K562 (cell line): ENCODE measurements around the gene USH2A. TPM values are rescaled to one million over a fixed set of nuclear protein-coding genes. Genes with fewer than 3 reads are reported as not detected.

Source experiments
- ATAC-seq: fragments of 200-7000 bp; cut with Tn5 transposase; 3 replicates; pipeline ENCODE4 v1.9.1; 2020; ENCODE audit warnings: moderate library complexity
- BruUV-seq: library from RNA; stranded (reverse); fragments of 400-500 nt; replicated peaks from 2 replicates; lab custom pipeline; 2021; lab: Mats Ljungman, UMichigan
- CTCF ChIA-PET: fragments of 300-600 bp; formaldehyde crosslinking; extraction: SDS; loops from one replicate; lab custom pipeline; 2021; ENCODE audit warnings: low intra/inter-chr PET ratio; lab: Yijun Ruan, JAX
- POLR2A ChIA-PET: fragments of 300-600, 350-650 bp; sonication (Branson Sonifier 250); formaldehyde crosslinking; extraction: SDS; loops from one replicate; lab custom pipeline; 2021; ENCODE audit warnings: antibody characterized with exemption, inconsistent platforms; lab: Yijun Ruan, JAX
- DNase-seq, 4 experiments: peaks; one replicate each; pipeline versions ENCODE4 v3.0.0 to v3.0.0-alpha.2; 2011 to 2018; ENCODE audit warnings: low spot score in 3 of 4, mixed read lengths in 3 of 4; ENCODE audit errors: extremely low read depth in 1 of 4
- FAIRE-seq: peaks from 2 replicates; lab custom pipeline; 2011; peaks lifted over from hg19 to GRCh38; lab: Jason Lieb, UNC
- H2AFZ ChIP-seq: 2 replicates; pipeline ENCODE4 v1.6.0; 2011; ENCODE audit warnings: low read depth, low read length, control low read depth, inconsistent platforms
- H3K27ac ChIP-seq: fragments of 200-600 bp; 3 replicates; pipeline ENCODE4 v1.8.0; 2011; ENCODE audit warnings: low read depth, mild to moderate bottlenecking, control low read depth, inconsistent platforms, low read length, moderate library complexity, mixed read lengths; ENCODE audit errors: extremely low read depth
- H3K27me3 ChIP-seq, 2 experiments: fragments of 300-600 bp in 1 of 2; 2 replicates in 1 of 2; 3 replicates in 1 of 2; pipeline versions ENCODE4 v1.6.0 to v1.8.0; 2011; ENCODE audit warnings: inconsistent platforms in 2 of 2, low read length in 2 of 2, mild to moderate bottlenecking in 1 of 2, mixed read lengths in 1 of 2, moderate library complexity in 1 of 2; ENCODE audit not compliant: control insufficient read depth in 2 of 2, insufficient read depth in 2 of 2
- H3K36me3 ChIP-seq: fragments of 300-600 bp; 3 replicates; pipeline ENCODE4 v1.8.0; 2011; ENCODE audit warnings: mild to moderate bottlenecking, low read length, inconsistent platforms; ENCODE audit not compliant: control insufficient read depth, insufficient read depth
- H3K4me1 ChIP-seq, 2 experiments: fragments of 200-600 bp in 1 of 2; replicated peaks in 1 of 2; 2 replicates in 1 of 2; 3 replicates in 1 of 2; pipeline versions ENCODE4 v1.5.1 to v1.8.0; 2011; ENCODE audit warnings: inconsistent platforms in 2 of 2, low read length in 2 of 2, mild to moderate bottlenecking in 1 of 2, mixed read lengths in 1 of 2, moderate library complexity in 1 of 2; ENCODE audit not compliant: control insufficient read depth in 2 of 2, insufficient read depth in 2 of 2
- H3K4me2 ChIP-seq: 2 replicates; pipeline ENCODE4 v1.6.1; 2011; ENCODE audit warnings: low read length, control low read depth, inconsistent platforms, mixed read lengths; ENCODE audit not compliant: insufficient read depth
- H3K4me3 ChIP-seq: fragments of 200-600 bp; sonication (generic), shearing (Covaris generic); 2 replicates; pipeline ENCODE4 v1.5.1; 2016; ENCODE audit warnings: control low read depth, inconsistent platforms
- H3K79me2 ChIP-seq: fragments of 200-600 bp; 3 replicates; pipeline ENCODE4 v1.8.0; 2011; ENCODE audit warnings: low read length, inconsistent platforms; ENCODE audit not compliant: control insufficient read depth, insufficient read depth
- H3K9ac ChIP-seq, 2 experiments: 2 replicates each; pipeline versions ENCODE4 v1.6.0 to v1.6.1; 2011; ENCODE audit warnings: low read depth in 2 of 2, low read length in 2 of 2, control low read depth in 1 of 2, inconsistent platforms in 1 of 2, mild to moderate bottlenecking in 1 of 2, mixed read lengths in 1 of 2; ENCODE audit not compliant: insufficient read depth in 1 of 2
- H3K9me1 ChIP-seq: one replicate; pipeline ENCODE4 v1.6.0; 2011; ENCODE audit warnings: inconsistent platforms, mild to moderate bottlenecking, low read length, moderate library complexity; ENCODE audit not compliant: control insufficient read depth, insufficient read depth
- H3K9me3 ChIP-seq: replicated peaks from 2 replicates; pipeline ENCODE4 v1.5.1; 2011; ENCODE audit warnings: low read depth, low read length, inconsistent platforms; ENCODE audit not compliant: control insufficient read depth, insufficient read depth
- H4K20me1 ChIP-seq: replicated peaks from 2 replicates; pipeline ENCODE4 v1.6.1; 2011; ENCODE audit warnings: low read length, inconsistent platforms, mixed read lengths; ENCODE audit not compliant: control insufficient read depth, insufficient read depth
- C11orf30 ChIP-seq: fragments of 450-650 bp; IDR thresholded peaks from 2 replicates; pipeline ENCODE4 v1.6.1; 2016; ENCODE audit warnings: low read depth, mild to moderate bottlenecking
- GATAD2A ChIP-seq: fragments of 450-650 bp; IDR thresholded peaks from 2 replicates; pipeline ENCODE4 v1.6.1; 2017
- MAFF ChIP-seq: IDR thresholded peaks from 2 replicates; pipeline ENCODE4 v1.6.1; 2012; ENCODE audit warnings: low read length, improper control_type of control experiment
- MAFG ChIP-seq: fragments of 450-650 bp; conservative IDR thresholded peaks from 2 replicates; pipeline ENCODE4 v1.6.1; 2016; ENCODE audit warnings: missing genetic modification characterization, missing compliant biosample characterization
- TCF3 ChIP-seq: sonication (generic); formaldehyde crosslinking; IDR thresholded peaks from 2 replicates; pipeline ENCODE4 v1.4.0; 2020; ENCODE audit warnings: mild to moderate bottlenecking, missing genetic modification reagents
- TCFL5 ChIP-seq: fragments of 250-450 bp; sonication (Bioruptor Pico); conservative IDR thresholded peaks from 2 replicates; pipeline ENCODE4 v1.6.1; 2021; ENCODE audit warnings: mild to moderate bottlenecking, moderate library complexity, matching md5 sums
- ZNF316 ChIP-seq: fragments of 450-650 bp; IDR thresholded peaks from 2 replicates; pipeline ENCODE4 v1.6.1; 2016
- ZNF318 ChIP-seq, 2 experiments: fragments of 450-650 bp; IDR thresholded peaks; 2 replicates each; pipeline ENCODE4 v1.6.1; 2016; ENCODE audit warnings: mild to moderate bottlenecking in 2 of 2, borderline replicate concordance in 1 of 2, low read depth in 1 of 2, moderate library complexity in 1 of 2
- WGBS: fragments of 100-300 bp; shearing (Covaris generic); methylation state at CpG from one replicate; pipeline ENCODE4 v1.1.6; 2016; ENCODE audit warnings: low coverage, mixed read lengths; ENCODE audit not compliant: insufficient coverage; ENCODE audit errors: missing lambda C conversion rate; 5-methylcytosine and 5-hydroxymethylcytosine counted together
- in situ Hi-C: fragments of 300-500 bp; cut with MboI; formaldehyde crosslinking; loops from 4 replicates; pipeline ENCODE4 v1.15.0; 2018; ENCODE audit warnings: inconsistent platforms, mixed read lengths
- intact Hi-C: fragments of 100-400 bp; cut with micrococcal nuclease; formaldehyde crosslinking; loops from 2 replicates; pipeline ENCODE4 v1.14.2; 2022
- polyA plus RNA-seq, 8 experiments: library from polyadenylated mRNA; depleted of rRNA in 4 of 8; stranded (reverse) in 5 of 8; unstranded in 3 of 8; fragments of >200 nt; fragmentation: Nextera tagmentation in 2 of 8; fragmentation: Illumina TruSeq in 1 of 8; extraction: Ambion mirVana in 2 of 8; extraction: Trizol in 1 of 8; gene quantifications; 2 replicates each; pipeline versions ENCODE4 v1.2.1 to v1.2.3, GENCODE V29; 2011 to 2014; ENCODE audit warnings: inconsistent platforms in 1 of 8, missing spikeins in 1 of 8
- total RNA-seq, 7 experiments: library from RNA; depleted of rRNA in 6 of 7; stranded (reverse); fragments of >200 nt in 6 of 7; fragmentation: Illumina TruSeq in 2 of 7; extraction: Trizol in 2 of 7; gene quantifications; 2 replicates each; pipeline versions ENCODE4 v1.2.1 to v1.2.3, GENCODE V29; 2011 to 2021; ENCODE audit warnings: low replicate concordance in 1 of 7

The USH2A gene
- total and polyA plus RNA-seq, 9 of the 15 experiments (the other 6 are each of a cell fraction or from before 2014, with no cell fraction given): under 0.01 TPM; not detected in 7

GRCh38 chr1:215645861-215646260, 777.4 kb downstream of the USH2A start:
- POLR2A ChIA-PET: no interaction called here
- no peak for FAIRE-seq

More at GRCh38 chr1:215645861-215646260, 777.4 kb downstream of the USH2A start:
- WGBS: 12% methylated on average over 2 of the region's 2 CpGs
- Histone ChIP-seq H3K27ac (no peak overlapping the region), H3K9ac (no peak overlapping the region), H2AFZ (no peak overlapping the region), H3K36me3 (no peaks in the 10 kb centered on the region), H3K4me2 (no peak overlapping the region), H3K9me1 (no peaks in the 10 kb centered on the region), H3K79me2 (no peaks in the 10 kb centered on the region), H3K27me3 (no peaks in the 10 kb centered on the region), H4K20me1 (no peaks in the 10 kb centered on the region), H3K4me3 (no peak overlapping the region), H3K9me3 (no peaks in the 10 kb centered on the region), H3K4me1 (no peaks in the 10 kb centered on the region)
- CTCF ChIA-PET: no interaction called here
- DNase-seq (no peak), ATAC-seq (no peak)
- TF ChIP-seq TCF3 (CRISPR knock-in tag) (no peak), C11orf30 (peak; percentile 32; the same call in 1 of the 2 replicates), ZNF318 (IDR thresholded peaks at IDR 0.05; ENCODE audit: borderline replicate concordance in 1 of 2, low read depth in 1 of 2) (no peak), MAFG (0 out of 2 replicates have a peak, but pooled peaks have one; percentile 6), ZNF316 (peak; percentile 81), GATAD2A (no peak), MAFF (peak; percentile 14; the same call in 1 of the 2 replicates), TCFL5 (CRISPR knock-in tag) (no peak)
- no TSS peak for BruUV-seq
- intact Hi-C loops: no loop called here
- in situ Hi-C loops: no loop called here
